Left colon (tissue), 2 donors: ENCODE data around the gene LRRTM4. TPM values are rescaled to one million over a fixed set of nuclear protein-coding genes. Genes with fewer than 3 reads are reported as not detected.

Experiments used
- ATAC-seq: fragments of 200-7000 bp; cut with Tn5 transposase; one replicate; pipeline ENCODE4 v1.9.1; 2020; ENCODE audit warnings: mild to moderate bottlenecking, moderate library complexity
- DNase-seq, 2 donors: peaks; one replicate each; pipeline ENCODE4 v3.0.0-alpha.2; 2020
- intact Hi-C, 2 donors: fragments of 100-400 bp; cut with DNase I in 1 of 2; cut with micrococcal nuclease in 1 of 2; formaldehyde crosslinking; loops; one replicate each; pipeline versions ENCODE4 v1.11.2 to v1.14.0; 2022; cut with DNase I, micrococcal nuclease
- total RNA-seq, 2 donors: library from RNA; stranded (reverse); fragmentation: NEBNext Ultra II Directional; extraction: Animal tissue kit (Norgen Biotek cat#: 25700); gene quantifications; one replicate each; pipeline ENCODE4 v1.2.1, GENCODE V29; 2021
- donor health status: DM: no; HTN: no; CAD: no.
- donor health status: DM: yes; HTN: yes; CAD: no.

Gene LRRTM4
- total RNA-seq, 2 donors from 2014 or later, result 0.64 TPM; not detected in 1

DNA sequence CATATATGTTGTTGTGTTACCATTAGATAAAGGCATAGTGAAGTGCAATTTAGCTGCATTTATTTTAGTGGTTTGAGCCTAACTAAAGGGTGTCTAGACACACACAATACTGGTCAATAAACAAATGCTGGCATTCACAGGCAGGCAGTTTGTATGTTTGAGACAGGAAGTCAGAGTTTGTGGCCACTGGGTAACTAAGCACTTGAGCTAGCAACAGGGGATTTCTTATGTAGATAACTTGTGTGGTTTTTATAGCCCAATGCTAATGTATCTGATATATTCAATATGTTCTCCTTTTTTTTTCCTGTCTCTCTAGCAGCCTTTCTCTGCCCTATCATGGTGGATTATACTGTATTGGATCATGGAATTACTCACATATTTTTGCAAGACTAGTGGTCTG, 38.1 kb downstream of the LRRTM4 start:
- DNase-seq, result no peak
- intact Hi-C loops, result no loop called here
- no peak for ATAC-seq

DNA sequence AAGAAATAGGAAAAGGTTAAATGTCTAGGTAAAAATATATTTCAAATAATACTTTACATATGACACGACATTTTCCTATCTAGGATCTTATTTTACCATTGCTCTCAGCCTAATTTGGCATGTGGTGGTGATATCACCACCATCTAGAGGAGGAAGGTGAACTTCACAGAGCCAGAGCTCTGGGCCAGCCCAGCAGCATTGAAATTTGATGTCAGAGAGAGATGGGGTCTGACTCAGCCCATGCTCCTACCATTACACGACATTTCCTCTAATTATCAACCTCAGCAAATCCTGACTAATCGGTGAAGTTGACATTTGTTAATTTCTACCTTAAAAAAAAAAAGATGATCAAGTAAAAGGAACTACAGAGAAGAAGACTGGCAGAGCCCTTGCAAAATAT, 42.3 kb downstream of the LRRTM4 start:
- intact Hi-C loops, result no loop called here
- ATAC-seq (no peak), DNase-seq (no peak)

DNA sequence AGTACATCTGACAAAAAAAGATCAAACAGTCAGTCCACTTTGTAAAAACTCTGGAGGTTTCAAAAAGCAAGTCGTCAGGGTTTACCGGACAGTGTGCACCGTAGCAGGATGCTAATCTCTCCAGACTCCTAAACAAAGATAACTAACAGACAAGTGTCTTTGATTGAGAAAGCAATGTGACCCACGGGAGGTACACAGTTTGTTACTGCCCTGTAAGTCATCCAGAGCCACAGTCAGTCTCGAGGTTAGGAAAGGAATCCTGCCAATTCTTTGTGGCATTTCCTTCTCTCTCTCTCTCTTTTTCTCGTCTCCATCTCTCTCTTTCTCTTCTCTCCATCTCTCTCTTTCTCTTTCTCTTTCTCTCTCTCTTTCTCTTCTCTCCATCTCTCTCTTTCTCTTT, 42.8 kb downstream of the LRRTM4 start:
- intact Hi-C loops, result no loop called here
- DNase-seq, result no peak
- no peak for ATAC-seq

DNA sequence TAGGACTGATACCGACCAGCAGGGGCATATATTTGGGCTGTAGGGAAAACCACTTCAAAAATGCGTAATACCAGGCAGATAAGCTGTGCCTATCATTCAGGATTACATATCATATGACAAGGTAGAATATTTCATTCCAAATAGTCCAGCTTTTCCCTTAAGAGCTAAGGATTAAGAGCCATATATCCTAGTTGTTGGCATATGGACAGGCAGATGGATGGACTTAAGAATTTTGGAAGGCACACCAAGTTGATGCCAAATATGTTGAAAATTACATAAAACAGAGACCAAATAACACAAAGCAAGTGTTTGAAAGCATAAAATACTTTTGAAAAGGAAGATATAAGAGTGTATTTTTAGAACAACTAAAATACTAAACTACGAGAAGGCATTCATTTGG, 52.1 kb downstream of the LRRTM4 start:
- intact Hi-C loops, result no loop called here
- DNase-seq (no peak), ATAC-seq (no peak)

DNA sequence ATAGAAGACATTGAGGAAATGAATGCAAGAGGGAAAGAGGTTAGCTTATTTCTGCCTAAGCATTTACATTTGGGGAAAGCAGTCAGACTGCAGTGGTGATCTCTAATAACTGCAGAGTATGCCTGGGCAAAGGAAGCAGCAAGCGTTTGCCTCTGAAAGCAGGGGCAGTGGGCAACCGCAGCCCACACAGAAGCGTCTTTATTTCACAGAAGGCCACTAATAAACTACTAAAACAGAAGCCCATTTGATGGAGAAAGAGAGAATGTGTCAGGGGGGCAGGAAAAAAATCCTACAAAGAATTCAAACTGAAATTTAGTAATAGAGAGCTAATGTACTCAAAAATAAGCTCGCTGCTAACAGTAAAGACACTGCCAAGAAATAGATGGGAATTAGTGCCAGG, 53.1 kb downstream of the LRRTM4 start:
- DNase-seq, result no peak
- intact Hi-C loops, result no loop called here
- no peak for ATAC-seq

DNA sequence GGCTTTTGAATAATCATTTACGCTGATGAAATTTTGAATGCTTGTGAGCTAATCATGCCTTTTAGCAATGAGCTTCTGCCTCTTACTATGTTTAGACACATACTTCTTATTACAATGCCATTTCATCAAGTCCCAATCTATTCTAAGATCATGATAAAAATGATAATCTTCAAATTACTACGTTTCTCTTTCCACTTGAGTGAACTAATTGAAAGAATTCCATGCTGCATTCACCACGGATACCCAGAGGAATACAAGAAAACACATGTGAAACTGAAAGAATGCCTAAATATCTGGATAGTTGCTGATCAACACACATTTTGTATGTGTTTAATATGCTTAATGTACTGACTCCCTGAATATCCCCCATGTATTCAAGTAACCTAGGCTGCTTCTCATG, 62.3 kb downstream of the LRRTM4 start:
- no peak for ATAC-seq
- intact Hi-C loops, result no loop called here
- DNase-seq, result no peak

DNA sequence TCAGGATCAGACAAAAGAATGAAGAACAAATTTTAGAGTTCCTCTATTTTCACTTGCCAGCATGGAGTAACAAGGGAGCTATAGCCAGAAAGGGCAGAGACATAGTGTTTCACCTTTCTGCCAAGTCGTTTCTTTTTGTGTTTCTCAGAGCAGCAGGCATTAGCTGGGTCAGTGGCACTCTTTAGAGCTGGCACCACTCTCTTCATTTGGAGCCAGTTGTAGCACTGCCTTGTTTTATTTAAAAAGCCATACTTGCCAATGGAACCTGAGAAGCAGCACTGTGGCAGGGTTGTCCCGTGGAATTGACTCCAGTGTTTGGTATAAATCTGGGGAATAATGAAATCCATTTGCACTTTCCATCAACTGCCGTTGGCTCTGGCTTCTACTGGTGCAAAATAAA, 64.0 kb downstream of the LRRTM4 start:
- intact Hi-C loops, result no loop called here
- DNase-seq (no peak), ATAC-seq (no peak)

DNA sequence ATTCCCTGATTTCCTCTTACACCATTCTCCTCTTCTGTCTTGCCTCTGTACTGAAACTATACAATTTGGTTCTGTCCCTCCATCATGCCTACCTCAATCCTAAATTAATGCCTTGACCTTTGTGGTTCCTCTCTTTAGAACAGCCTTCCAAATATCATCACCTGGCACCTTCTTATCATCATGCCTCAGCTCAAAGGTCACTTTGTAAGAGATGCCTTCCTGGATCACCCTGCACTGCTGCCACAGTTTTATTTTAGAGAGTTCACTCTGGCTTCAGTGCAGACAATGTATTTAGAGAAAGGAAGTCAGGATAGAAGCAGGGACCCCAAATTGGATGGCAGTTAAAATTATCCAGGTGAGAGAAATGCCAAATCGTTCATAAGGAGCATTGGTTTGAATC, 64.5 kb downstream of the LRRTM4 start:
- DNase-seq, result no peak
- ATAC-seq, result no peak
- intact Hi-C loops, result no loop called here

DNA sequence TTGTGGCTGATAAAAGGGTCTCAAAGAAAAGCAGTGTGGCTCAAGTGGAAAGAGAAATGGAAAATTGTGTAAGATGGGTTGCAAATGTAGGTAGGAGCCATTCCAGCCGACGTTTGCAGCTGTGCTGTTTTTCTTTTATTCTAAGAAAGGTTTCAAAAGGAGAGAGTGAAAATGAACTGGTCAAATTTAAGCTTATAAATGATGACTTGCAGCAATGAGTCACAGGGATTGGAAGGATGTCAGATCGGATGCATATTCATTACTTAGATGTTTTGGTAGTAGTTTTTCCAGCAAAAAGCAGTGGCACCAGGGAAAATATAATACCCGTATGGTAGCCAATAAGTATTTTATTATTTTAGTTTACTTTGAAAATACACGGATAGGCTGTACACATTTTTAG, 79.1 kb downstream of the LRRTM4 start:
- DNase-seq, result no peak
- ATAC-seq, result no peak
- intact Hi-C loops, result no loop called here

DNA sequence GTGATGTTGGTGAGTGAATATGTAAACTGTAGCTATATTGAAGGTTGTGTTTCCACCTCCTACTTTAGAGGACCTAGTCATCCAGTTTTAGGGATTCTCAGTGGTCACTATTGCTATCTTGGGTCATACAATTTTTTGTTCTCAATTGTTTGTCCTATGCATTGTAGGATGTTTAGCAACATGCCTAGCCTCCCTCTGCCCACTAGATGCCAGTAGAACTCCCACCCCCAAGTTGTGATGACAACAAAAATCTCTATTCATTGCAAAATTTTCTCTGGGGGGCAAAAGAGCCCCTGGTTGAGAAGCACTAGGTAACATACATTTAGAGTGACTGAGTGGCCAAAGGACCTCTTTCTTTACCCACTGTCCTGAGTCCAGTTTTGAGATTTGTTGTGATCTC, 87.3 kb downstream of the LRRTM4 start:
- DNase-seq (no peak), ATAC-seq (no peak)
- intact Hi-C loops, result no loop called here

DNA sequence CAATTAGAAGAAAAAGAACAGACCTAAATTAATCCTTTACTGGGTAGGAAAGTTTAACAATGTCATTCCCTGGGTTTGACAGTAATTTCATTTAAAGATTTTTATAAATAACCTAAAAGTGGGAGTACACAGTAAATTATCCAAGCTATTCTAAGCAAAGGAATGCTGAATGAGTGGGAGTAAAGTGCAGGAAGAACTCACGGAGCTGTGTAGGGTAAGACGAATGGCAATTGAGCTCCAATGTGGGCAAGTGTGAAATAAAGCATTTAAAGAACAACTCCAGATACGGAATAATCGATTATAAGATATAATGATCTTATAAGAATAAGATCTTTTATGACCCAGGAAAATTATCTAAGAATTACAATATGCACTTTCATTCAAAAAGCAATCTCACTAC, 93.2 kb downstream of the LRRTM4 start:
- intact Hi-C loops, result no loop called here
- ATAC-seq (no peak), DNase-seq (no peak)

DNA sequence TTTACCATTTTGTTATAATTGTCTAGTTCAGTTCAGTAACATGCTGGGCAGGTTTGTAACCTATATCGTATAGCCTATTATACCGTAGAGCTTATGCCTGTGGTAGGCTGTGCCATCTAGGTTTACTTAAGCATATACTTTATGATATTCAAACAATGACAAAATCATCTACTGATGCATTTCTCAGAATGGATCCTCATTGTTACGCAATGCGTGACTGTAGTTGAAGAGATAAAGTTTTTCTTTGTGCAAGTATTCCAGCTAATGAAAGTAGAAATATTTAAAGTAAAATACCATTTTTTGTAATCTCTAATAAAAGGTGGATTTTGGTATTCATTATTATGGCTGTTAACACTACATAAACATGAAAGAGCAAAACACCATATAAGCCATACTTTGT, 100.2 kb downstream of the LRRTM4 start:
- intact Hi-C loops, result no loop called here
- ATAC-seq, result no peak
- no peak for DNase-seq

DNA sequence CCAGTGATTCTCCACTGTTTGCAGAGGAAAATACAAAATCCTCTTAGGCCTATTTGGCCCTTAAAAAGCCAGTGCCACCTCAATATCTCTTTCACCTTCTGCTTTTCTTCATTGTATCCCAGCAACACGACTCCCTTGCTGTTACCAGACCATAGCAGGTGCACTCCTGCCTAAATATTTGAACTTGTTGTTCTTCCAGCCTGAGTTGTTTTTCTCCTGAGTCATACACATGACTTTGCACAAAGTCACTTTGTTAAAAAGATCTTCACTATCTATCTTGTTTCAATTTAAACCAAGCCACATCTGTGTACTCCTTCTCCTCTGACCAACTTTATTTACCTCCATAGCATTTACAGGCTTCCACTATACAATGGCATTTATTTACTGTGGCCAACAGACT, 103.6 kb downstream of the LRRTM4 start:
- DNase-seq (no peak), ATAC-seq (no peak)
- intact Hi-C loops, result no loop called here

DNA sequence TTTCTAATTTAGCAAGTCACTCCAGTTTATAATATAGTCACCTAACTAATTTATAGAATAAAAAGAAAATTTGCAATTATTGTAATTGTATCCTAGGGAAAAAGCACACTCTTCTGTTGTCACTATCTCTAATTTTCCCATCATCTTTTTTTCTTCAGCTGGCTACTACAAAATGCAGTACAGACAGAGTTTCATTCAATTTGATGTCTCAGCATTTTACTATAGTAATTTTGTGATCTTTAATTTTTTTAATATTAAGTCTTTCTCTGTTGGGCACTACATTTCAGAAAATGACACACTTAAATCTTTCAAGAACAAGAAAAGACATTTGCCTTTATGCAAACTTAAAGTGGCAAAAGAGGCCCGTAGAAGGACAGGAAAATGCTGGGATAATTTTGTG, 118.0 kb downstream of the LRRTM4 start:
- ATAC-seq (no peak), DNase-seq (no peak)
- intact Hi-C loops, result no loop called here

DNA sequence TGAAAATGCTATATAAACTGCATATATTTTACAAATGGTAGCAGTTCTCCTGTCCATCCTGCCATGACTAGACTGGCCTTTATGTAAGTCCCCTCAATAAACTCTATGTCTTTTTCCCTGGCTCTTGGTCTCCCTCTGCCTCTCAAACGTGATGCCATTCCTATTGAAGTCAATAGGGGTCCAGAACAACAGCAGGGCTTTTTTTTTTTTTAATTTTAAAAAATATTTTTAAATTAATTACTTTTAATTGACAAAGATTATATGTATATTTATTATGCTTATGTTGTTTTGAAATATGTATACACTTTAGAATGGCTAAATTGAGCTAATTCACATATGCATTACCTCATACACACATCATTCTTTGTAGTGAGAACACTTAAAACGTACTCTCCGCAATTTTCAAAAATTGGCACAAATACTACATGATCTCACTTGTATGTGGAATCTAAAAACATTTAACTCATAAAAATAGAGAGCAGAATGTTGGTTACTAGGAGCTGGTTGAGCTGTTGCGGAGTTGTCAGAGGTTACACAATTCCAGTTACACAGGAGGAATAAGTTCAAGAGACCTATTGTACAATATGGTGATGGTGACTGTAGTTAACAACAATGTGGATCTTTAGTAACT, 123.1 kb downstream of the LRRTM4 start:
- intact Hi-C loops, result no loop called here
- ATAC-seq (no peak), DNase-seq (no peak)

DNA sequence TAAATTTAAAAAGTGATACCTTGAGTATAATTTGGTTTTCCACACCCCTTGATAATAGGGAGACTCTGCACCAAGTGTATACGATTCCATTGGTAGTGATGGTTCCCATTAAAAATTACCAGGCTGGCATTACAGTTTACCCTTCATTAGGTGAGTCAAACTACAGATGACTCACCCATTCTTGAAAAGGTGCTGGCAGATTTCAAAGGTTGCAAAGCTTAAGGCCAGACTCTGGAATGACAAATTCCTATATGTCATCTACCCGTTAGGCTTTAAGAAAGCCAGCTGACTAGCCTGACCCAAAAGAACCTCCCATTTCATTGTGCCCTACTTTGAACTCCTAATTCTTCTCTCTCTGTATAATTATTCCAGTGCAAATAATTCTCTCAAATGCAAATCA, 124.4 kb downstream of the LRRTM4 start:
- DNase-seq, result no peak
- no peak for ATAC-seq
- intact Hi-C loops, result no loop called here

DNA sequence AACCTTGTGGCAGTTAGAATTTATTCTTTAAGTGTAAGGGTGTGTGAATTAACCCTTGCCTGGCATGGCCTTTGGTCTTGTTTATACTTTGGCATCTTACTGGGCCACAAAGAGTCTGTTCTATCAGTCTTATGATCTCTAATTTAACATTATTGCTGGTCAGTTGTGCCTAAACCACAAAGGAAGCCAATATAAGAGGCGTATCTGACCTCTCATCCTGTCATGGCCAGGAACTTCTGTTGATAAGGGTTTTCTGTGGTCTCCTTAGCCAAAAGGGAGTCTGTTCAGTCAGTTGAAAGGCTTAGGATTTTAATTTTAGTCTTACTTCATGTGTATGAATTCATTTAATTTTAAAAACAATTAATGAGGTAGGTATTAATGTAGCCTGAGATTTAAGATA, 127.2 kb downstream of the LRRTM4 start:
- ATAC-seq, result no peak
- no peak for DNase-seq
- intact Hi-C loops, result no loop called here

DNA sequence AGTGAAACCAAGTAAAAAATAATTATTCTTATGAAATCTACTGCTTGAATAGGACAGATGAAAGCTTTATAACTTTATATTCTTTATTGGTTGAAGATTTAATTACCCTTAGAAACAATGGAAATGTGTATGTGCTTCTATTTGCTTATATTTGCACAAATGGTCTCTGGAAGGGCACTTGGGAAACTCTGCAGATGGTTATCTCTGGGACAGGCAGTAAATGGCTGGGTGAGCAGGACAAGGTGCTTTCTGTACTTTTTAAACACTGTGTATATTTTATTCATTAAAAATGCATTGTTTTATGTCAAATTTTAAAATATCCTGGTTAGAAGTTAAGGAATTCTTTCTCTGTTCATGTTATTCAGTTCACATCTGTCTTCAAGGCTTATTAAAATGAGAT, 131.1 kb downstream of the LRRTM4 start:
- intact Hi-C loops, result no loop called here
- DNase-seq (no peak), ATAC-seq (no peak)

DNA sequence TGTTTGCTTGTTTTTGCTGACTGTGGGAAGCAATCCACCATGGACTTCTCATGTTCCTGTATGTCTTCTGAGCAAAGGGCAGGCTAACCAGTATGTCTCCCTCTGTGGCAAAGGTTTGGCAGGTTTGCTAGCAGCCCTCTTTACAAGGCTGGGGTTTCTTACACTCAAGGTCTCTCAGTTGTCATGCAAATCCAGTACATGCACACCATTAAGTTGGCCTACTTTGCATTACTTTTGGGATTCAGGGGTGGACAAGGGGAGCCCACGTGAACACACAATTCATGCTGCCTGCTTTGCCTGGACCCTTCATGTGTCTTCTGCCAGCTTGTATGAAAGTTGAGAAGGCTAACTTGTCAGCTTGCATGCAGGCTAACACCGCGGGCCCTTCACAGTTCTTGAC, 134.9 kb downstream of the LRRTM4 start:
- DNase-seq (no peak), ATAC-seq (no peak)
- intact Hi-C loops, result no loop called here

DNA sequence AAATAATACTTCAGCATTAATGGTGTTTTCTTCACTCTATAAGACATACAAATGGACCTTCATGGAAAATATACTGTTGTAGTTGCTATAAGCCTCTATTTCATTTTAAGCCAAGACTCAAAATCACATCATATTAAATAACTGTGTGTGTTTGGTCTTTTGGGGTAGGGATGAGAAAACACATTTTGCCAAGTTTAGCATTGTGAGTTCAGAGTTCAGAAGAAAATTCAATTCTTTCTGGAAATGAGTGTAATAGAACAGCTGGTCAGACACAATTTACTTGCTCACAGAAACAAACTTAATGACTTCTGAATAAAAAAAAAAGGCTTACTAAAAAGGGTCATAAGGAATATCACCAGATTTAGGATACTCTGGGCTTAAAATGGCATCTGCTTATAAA, 149.5 kb downstream of the LRRTM4 start:
- DNase-seq, result no peak
- ATAC-seq, result no peak
- intact Hi-C loops, result no loop called here

DNA sequence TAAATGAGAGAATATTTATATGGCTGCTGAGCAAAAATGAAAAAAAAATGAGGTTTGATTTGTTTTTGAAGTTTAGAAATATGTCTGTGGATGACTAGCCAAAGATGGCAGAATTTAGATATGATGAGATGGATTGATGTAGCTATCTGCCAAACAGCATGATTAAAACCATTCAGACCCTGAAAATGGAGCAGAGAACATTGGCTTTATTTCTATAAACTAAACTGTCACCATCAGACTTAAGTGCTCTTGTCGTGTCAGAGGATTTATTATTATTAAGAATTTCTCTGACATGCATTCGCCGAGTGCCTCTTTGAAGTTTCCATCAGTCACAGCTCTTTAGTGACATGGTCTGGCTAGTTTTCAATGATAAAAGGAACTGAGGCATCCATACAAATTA, 151.7 kb downstream of the LRRTM4 start:
- ATAC-seq (no peak), DNase-seq (no peak)
- intact Hi-C loops, result no loop called here

DNA sequence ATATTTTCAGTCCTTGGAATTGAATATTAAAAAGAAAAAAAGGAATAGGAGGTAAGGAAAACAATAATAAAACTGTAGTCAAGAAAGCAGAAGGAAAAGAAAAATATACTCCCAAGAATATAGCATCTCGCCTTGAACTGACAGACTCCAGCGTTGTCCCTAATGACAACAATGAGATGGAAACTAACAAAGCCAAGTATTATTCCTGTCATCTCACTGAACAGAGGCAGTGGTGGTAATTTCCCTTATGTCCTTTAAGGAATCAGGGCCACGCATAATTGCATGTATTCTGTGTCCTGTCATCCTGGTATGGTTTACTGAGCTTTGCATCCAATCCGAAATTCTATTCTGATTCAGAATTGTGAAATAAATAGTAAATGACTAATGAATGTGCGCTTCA, 158.9 kb downstream of the LRRTM4 start:
- no peak for ATAC-seq
- intact Hi-C loops, result no loop called here
- DNase-seq, result no peak
